GM18526 (cell line): Measurements from ENCODE around the gene DUSP28.

Source experiments
- POLR2A ChIP-seq: IDR thresholded peaks from 3 replicates; pipeline ENCODE4 v1.6.1; 2011; ENCODE audit not compliant: insufficient read length; ENCODE audit errors: extremely low read depth

Gene DUSP28

DNA sequence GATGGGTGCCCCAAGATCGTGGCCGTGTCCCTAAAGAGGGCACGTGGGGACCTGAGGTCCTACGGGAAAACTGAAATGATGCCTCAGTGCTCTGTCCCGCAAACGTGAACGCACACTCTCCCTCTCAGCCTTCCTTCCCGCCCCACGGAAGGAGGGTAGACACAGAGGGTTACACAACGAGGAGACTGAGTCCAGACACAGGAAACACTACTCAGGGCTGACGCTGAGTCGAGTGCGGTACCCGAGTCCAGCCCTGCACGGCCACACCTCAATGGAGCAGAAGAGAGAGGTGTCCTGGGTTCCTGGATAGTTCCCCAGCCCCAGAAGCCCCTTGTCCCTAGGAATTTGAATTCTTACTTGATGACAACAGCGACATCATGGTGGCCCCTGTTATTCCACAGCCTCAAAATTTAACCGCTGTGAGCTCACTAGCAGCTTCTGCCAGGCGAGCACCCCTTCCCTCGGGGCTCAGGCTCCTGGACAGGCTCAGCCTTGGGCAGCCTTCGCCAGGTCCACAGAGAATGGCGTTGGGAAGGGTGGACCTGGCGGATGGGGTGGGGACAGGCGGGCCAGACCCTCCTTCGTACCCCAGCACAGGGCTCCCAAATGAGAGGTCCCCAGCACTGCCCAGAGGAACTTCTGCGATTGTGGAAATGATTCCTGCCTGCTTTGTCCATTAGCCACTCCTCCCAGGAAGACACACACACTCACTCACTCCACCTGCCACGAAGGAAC is 7.1 kb downstream of the DUSP28 start:
- no peak for TF ChIP-seq POLR2A

DNA sequence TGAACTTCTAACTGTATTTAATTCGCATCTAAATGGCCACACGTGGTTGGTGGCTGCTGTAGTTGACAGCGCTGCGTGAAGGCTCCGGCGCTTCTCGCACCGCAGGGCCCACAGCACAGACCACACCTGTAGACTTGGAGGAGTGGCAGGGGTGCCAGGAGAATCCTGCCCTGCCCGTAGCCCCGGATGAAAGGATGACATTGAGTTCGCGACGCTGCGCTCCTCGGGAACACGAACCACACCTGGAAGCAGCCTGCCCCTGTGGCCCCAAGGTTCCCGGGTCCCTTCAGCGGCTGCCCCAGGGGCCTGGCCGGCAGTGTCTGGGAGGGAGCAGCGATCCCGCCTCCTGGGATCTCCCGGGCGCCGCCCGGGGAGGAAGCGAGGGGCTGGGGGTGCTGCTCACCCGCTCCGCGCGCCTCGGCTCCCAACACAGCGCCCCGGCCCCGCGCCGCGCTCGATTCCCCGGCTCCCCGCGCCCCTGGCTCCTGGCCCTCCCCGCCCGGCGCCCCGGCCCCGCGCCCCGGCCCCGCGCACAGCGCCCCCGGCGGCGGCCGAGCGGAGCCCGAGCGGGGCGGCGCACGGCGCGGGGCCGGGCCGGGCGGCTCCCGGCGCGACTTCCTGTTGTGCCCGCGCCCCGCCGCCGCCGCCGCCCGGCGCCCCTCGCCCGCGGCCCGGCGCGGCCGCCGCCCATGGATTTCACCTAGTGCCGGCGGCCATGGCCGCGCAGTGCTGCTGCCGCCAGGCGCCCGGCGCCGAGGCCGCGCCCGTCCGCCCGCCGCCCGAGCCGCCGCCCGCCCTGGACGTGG is 7.9 kb downstream of the DUSP28 start, which contains the start of gene RNPEPL1:
RNPEPL1 (plus strand) TSS at position 613 of the 806 bp plus-strand sequence; CDS start at position 716, 103 bp downstream.
- no peak for TF ChIP-seq POLR2A

- peak; percentile 38 for TF ChIP-seq POLR2A
Observed at GRCh38 chr2:240568678-240569522, 8.7 kb downstream of the DUSP28 start.

DNA sequence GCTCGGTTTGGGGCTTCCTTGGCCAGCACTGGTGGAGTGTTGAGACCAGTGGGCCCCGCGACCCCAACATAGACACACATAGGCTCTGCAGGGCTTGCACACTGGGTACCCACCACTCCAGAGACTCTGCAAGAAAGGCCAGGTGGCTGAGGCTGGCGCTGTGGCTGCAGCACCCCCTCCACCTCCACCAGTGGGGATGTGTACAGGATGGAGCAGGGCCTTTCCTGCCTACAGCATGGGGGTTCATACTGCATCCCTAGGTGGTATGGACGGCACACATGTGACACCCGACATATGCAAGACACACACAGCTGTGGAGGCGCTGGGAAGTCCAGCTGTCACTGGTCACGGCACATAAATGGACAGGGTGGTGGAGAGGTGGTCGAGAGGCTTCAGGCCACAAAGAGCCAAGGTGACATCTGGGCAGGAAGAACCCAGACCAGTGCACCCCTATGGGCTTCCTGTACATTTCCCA is 9.4 kb downstream of the DUSP28 start:
- TF ChIP-seq POLR2A = no peak

- no peak for TF ChIP-seq POLR2A
Observed at GRCh38 chr2:240569998-240570530, 9.9 kb downstream of the DUSP28 start.

DNA sequence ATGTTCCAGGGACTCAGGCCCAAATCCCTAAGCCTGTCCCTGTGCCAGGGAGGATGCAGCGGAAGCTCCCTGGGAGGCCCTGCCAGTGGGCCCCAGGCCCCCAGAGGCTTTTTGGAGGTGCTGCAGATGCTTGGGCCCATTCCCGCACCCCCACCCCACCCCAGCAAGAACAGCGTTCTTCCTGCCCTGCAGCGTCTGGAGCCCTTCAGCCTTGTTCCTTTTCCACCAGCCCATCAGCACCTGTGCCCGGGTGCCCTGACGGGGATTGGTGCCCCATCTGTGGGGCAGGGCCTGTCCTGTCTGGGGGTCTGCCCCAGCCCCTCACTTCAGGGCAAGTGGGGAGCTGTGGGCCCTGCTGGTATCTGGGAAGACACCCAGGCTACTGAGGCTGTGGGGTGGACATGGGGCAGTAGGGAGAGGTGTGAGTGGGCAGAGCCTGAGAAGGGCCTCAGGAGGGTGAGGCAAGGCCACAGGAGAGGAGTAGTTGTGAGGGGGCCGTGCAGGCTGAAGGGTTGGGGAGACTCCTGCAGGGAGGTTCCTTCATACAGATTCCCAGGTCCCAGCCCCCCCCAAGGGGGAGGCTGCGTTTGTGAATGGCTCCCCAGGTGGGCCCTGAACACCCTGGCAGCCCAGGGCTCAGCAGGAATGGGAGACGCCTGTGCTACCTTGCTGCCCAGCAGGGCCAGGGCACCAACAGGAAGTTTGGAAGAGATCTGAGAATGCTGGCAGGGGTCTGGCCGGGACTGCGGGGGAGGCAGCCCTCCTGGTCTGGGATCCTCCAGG is 10.6 kb downstream of the DUSP28 start:
- no peak for TF ChIP-seq POLR2A

DNA sequence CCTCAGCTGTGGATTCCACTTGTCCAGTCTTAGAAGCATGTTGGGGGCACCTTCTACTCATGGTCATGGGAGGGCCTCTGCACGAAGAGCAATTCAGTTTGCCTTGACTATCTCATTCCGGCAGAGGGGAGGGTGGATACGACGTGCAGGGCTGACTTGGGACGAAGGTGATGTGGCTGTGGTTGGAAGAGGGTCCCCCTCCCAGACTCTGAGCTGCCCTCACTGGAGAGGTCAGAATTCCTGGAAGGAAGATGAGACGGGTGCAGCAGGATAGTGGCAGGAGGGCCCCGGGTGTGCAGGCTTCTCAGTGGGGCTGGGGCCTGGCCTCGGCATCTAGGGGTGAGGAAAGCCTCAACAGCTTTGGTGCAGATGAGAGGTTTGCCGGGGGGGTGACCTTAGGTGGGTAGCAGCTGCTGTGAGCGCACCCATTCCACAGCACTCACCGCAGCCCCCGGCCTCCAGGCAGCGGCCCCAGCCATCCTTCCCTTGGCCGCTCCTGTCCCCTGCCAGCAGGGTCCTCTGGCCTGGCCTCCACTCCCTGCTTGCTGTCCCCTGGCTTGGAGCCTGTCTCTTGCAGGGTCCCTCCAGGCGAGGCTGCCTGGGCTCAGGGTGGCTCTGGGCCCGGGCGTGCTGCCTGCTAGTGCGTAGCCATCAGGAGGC is 11.3 kb downstream of the DUSP28 start:
- no peak for TF ChIP-seq POLR2A

GRCh38 chr2:240572141-240573031 is 12.2 kb downstream of the DUSP28 start:
- no peak for TF ChIP-seq POLR2A

GRCh38 chr2:240573071-240573515 is 12.9 kb downstream of the DUSP28 start:
- TF ChIP-seq POLR2A = no peak

DNA sequence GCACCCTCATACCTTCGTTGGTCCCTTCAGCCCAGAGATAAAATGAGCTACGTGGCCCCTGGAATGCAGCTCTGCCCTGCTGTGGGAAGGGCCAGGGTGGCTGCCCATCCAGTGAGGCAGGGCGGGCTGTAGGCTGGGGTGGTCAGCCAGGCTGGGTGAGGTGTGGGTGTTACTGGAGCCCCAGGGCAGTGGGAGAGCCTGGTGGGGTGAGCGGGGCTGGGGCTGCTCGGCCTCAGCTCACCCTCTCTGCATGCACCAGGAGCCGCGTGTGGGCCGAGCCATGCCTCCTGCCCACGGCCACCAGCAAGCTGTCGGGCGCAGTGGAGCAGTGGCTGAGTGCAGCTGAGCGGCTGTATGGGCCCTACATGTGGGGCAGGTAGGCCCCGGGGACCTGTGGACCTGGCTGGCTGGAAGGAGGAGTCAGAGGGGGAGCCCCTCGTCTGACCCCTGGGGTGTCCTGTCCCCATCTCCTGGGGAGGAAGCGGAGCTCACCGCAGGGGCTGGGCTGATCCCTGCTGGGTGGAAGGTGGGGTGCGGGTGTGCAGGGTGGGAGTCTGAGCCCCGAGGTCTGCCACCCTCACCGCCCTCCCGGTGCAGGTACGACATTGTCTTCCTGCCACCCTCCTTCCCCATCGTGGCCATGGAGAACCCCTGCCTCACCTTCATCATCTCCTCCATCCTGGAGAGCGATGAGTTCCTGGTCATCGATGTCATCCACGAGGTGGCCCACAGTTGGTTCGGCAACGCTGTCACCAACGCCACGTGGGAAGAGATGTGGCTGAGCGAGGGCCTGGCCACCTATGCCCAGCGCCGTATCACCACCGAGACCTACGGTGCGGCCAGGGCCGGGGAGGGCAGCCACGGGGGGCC is 13.6 kb downstream of the DUSP28 start:
- no peak for TF ChIP-seq POLR2A

DNA sequence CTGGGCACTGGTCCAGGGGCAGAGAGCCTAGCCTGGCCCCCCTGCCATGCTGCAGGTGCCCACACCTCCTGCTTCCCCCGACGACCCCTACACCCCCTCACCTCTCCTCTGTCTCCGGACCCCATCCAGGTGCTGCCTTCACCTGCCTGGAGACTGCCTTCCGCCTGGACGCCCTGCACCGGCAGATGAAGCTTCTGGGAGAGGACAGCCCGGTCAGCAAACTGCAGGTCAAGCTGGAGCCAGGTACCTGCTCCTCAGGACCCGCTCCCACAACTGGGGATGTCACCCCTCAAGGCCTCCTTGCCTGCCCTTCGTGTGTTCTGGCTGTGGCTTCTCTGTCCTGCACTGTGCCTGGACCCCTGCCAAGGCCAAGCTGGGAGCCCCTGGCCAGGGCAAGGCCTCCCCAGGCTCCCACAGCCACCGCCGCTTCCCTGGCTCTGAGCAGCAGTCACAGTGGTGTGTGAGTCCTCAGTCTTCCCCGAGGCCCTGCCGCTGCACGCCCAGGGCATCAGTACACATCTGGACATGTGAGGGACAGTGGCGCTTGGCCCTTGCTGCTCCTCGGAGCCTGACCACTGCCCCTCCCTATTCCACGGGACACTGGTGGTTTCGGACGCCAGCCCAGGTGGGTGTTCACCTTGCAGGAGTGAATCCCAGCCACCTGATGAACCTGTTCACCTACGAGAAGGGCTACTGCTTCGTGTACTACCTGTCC is 14.4 kb downstream of the DUSP28 start:
- TF ChIP-seq POLR2A = no peak
